ENCODE data around the gene UBE2J2. TPM values are rescaled to one million over a fixed set of nuclear protein-coding genes. Genes with fewer than 3 reads are reported as not detected.

Gene UBE2J2
- total and polyA plus RNA-seq, 2 experiments from 2014 or later: 47.1 to 70.2 TPM

GRCh38 chr1:1270813-1271212 is 2.8 kb downstream of the UBE2J2 start:
- H3K27me3 Mint-ChIP-seq (ENCODE audit: insufficient read depth, low read depth, poor library complexity): peaks cover 9% of the 10 kb centered on the region
- H3K4me3 ChIP-seq: no peak overlapping the region; the same call in 1 of the 2 replicates
- peaks cover 22% of the 10 kb centered on the region for H3K36me3 Mint-ChIP-seq (ENCODE audit: low read depth)
- H3K4me2 ChIP-seq: 0 out of 2 replicates have a peak overlapping the region, but pooled peaks have one; percentile 26
- no peaks in the 10 kb centered on the region for H3K36me3 ChIP-seq (ENCODE audit: insufficient read depth)
- TF ChIP-seq JUNB (IDR thresholded peaks at IDR 0.05; ENCODE audit: unreplicated experiment) (no peak), EZH2phosphoT487 (IDR thresholded peaks at IDR 0.05; ENCODE audit: unreplicated experiment) (no peak), ZNF331 (CRISPR knock-in tag; IDR thresholded peaks at IDR 0.05; ENCODE audit: low read depth) (no peak), POLR2AphosphoS5 (IDR thresholded peaks at IDR 0.05; ENCODE audit: low read depth) (no peak), CREB1 (CRISPR knock-in tag; IDR thresholded peaks at IDR 0.05; ENCODE audit: low read depth) (no peak), ETS1 (IDR thresholded peaks at IDR 0.05) (no peak)
- TF ChIP-seq, protein P1, sequence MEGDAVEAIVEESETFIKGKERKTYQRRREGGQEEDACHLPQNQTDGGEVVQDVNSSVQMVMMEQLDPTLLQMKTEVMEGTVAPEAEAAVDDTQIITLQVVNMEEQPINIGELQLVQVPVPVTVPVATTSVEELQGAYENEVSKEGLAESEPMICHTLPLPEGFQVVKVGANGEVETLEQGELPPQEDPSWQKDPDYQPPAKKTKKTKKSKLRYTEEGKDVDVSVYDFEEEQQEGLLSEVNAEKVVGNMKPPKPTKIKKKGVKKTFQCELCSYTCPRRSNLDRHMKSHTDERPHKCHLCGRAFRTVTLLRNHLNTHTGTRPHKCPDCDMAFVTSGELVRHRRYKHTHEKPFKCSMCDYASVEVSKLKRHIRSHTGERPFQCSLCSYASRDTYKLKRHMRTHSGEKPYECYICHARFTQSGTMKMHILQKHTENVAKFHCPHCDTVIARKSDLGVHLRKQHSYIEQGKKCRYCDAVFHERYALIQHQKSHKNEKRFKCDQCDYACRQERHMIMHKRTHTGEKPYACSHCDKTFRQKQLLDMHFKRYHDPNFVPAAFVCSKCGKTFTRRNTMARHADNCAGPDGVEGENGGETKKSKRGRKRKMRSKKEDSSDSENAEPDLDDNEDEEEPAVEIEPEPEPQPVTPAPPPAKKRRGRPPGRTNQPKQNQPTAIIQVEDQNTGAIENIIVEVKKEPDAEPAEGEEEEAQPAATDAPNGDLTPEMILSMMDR (conservative IDR thresholded peaks at IDR 0.05; ENCODE audit: low read depth in 2 of 2): no peak
- no peaks in the 10 kb centered on the region for H3K27me3 ChIP-seq (ENCODE audit: insufficient read depth)
- H3K79me2 ChIP-seq (replicated peaks; ENCODE audit: insufficient read depth): peaks cover 52% of the 10 kb centered on the region
- no peaks in the 10 kb centered on the region for H3K9me3 Mint-ChIP-seq
- H3F3A ChIP-seq (replicated peaks; ENCODE audit: low read depth): 0 out of 2 replicates have a peak, but pooled peaks cover 4% of the 10 kb centered on the region
- H3K4me1 Mint-ChIP-seq: peaks cover 25% of the 10 kb centered on the region
- H3K9me2 ChIP-seq (ENCODE audit: insufficient read depth): no peaks in the 10 kb centered on the region
- ATAC-seq: no peak
- DNase-seq (ENCODE audit: low spot score): no peak
- peak overlapping the region; percentile 39; the same call in 2 of the 3 replicates for H3K4me3 Mint-ChIP-seq
- H3K4me1 ChIP-seq (ENCODE audit: insufficient read depth): no peaks in the 10 kb centered on the region; the same call in 1 of the 2 replicates
- peaks cover 18% of the 10 kb centered on the region for H4K20me1 ChIP-seq (replicated peaks; ENCODE audit: insufficient read depth)
- H2AFZ ChIP-seq: no peak overlapping the region
- 0 out of 2 replicates have a peak overlapping the region, but pooled peaks have one; percentile 50 for H3K27ac ChIP-seq (ENCODE audit: low read depth)
- H3K27ac Mint-ChIP-seq: peak overlapping the region; percentile 8

GRCh38 chr1:1268284-1268682 is 5.4 kb downstream of the UBE2J2 start:
- H3F3A ChIP-seq (replicated peaks; ENCODE audit: low read depth): 0 out of 2 replicates have a peak, but pooled peaks cover 6% of the 10 kb centered on the region
- no peak overlapping the region for H3K4me2 ChIP-seq
- H3K27me3 Mint-ChIP-seq (ENCODE audit: insufficient read depth, low read depth, poor library complexity): peaks cover 6% of the 10 kb centered on the region
- H3K79me2 ChIP-seq (replicated peaks; ENCODE audit: insufficient read depth): peaks cover 65% of the 10 kb centered on the region
- no peaks in the 10 kb centered on the region for H3K9me2 ChIP-seq (ENCODE audit: insufficient read depth)
- ATAC-seq (no peak), DNase-seq (ENCODE audit: low spot score) (no peak)
- peaks cover 25% of the 10 kb centered on the region for H3K4me1 Mint-ChIP-seq
- no peak overlapping the region for H3K4me3 ChIP-seq
- H3K4me1 ChIP-seq (ENCODE audit: insufficient read depth): no peaks in the 10 kb centered on the region; the same call in 1 of the 2 replicates
- no peak overlapping the region for H2AFZ ChIP-seq
- H3K36me3 Mint-ChIP-seq (ENCODE audit: low read depth): peaks cover 36% of the 10 kb centered on the region
- H3K4me3 Mint-ChIP-seq: no peak overlapping the region; the same call in 2 of the 3 replicates
- H3K27ac ChIP-seq (ENCODE audit: low read depth): 0 out of 2 replicates have a peak overlapping the region, but pooled peaks have one; percentile 26
- peaks cover 32% of the 10 kb centered on the region for H4K20me1 ChIP-seq (replicated peaks; ENCODE audit: insufficient read depth)
- H3K27me3 ChIP-seq (ENCODE audit: insufficient read depth): no peaks in the 10 kb centered on the region
- no peaks in the 10 kb centered on the region for H3K9me3 Mint-ChIP-seq
- no peak overlapping the region for H3K27ac Mint-ChIP-seq
- peaks cover 7% of the 10 kb centered on the region; the same call in 1 of the 2 replicates for H3K36me3 ChIP-seq (ENCODE audit: insufficient read depth)
- TF ChIP-seq JUNB (IDR thresholded peaks at IDR 0.05; ENCODE audit: unreplicated experiment) (no peak), NANOG (IDR thresholded peaks at IDR 0.05; ENCODE audit: borderline replicate concordance) (no peak), EZH2 (IDR thresholded peaks at IDR 0.05; ENCODE audit: low read depth, unreplicated experiment) (no peak), ZNF462 (CRISPR knock-in tag; IDR thresholded peaks at IDR 0.05) (no peak)
- TF ChIP-seq, protein P1 (conservative IDR thresholded peaks at IDR 0.05; ENCODE audit: low read depth in 2 of 2): no peak

Data from GM23338 (cell line).